G401 (cell line): ENCODE measurements around the gene CD226. TPM values are rescaled to one million over a fixed set of nuclear protein-coding genes. Genes with fewer than 3 reads are reported as not detected.
"Not testable (repeated sequence)": the region's sequence is repeated elsewhere in the genome, so short reads cannot be mapped to it uniquely, and the experiment has no call there.

ENCODE experiments used
- DNase-seq: peaks from one replicate; pipeline ENCODE4 v3.0.0-alpha.2; 2015; ENCODE audit warnings: low spot score
- in situ Hi-C: cut with HindIII; loops from 2 replicates; pipeline ENCODE4 v1.10.0; 2016; ENCODE audit warnings: low sequenced_read_pairs, mixed read lengths
- total RNA-seq: library from RNA; depleted of rRNA; stranded (reverse); fragments of >200 nt; shearing (Covaris generic); gene quantifications from 2 replicates; pipeline ENCODE4 v1.2.3, GENCODE V29; 2014

Gene CD226
- total RNA-seq, 1 experiment from 2014 or later = 0.07 TPM

GRCh38 chr18:69882965-69883668, 64.6 kb downstream of the CD226 start:
- DNase-seq = no peak
- in situ Hi-C loops = no loop called here

DNA sequence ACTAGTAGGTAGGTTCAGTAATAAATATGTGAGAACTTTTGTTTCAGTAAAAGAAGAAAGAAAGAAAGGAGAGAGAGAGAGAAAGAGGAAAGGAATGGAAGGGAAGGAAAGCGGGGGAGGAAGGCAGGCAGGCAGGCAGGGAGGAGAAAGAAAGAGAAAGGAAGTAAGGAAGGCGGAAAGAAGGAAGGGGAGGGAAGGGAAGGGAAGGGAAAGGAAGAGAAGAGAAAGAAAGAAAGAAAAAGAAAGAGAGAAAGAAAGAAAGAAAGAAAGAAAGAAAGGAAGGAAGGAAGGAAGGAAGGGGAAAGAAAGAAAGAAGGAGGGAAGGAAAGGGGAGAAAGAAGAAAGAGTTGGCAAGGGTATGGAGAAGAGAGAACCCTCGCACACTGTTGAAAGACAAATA, 67.6 kb downstream of the CD226 start:
- no peak for DNase-seq
- in situ Hi-C loops = no loop called here

GRCh38 chr18:69879051-69879450, 68.6 kb downstream of the CD226 start:
- in situ Hi-C loops, DNase-seq: not testable (repeated sequence)

- no peak for DNase-seq
- in situ Hi-C loops = no loop called here
These were observed 69.3 kb downstream of the CD226 start for GRCh38 chr18:69878213-69878933.

DNA sequence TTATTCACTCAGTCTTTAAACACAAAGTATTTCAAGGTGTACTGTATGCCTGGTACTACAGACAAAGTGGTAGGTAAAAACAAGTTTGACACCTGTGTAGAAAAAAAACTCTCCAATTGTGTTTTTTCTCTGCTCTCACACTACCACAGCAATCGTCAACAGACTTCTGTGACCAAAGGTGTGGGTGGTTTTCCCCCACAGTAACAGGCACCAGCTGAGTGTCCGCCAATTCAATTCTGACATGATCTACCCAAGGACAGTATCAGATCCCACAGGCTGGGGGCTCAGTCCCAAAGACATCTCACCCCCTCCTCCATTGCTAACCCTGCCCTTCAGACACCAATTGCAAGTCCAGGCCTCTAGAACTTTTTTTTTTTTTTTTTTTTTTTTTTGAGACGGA, 71.2 kb downstream of the CD226 start:
- in situ Hi-C loops = no loop called here
- DNase-seq = no peak

DNA sequence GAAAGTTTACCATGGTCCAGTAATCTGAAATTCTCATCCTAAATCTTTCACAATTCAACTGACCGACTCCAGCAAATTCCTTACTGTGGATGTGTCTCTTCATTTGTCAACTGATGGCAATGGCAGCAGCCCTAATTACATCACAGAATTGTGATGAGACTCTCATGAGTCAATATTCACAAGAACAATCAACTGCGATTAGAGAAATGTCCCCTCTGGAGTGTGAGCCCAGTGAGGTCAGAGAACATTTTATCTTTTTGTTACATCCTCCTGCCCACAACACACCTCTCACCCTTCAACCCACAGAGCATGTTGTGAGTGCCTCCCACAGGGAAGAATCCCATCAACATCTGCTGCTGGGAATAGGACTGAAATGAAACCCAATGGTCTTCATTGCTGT, 73.6 kb downstream of the CD226 start:
- DNase-seq = no peak
- in situ Hi-C loops = no loop called here

DNA sequence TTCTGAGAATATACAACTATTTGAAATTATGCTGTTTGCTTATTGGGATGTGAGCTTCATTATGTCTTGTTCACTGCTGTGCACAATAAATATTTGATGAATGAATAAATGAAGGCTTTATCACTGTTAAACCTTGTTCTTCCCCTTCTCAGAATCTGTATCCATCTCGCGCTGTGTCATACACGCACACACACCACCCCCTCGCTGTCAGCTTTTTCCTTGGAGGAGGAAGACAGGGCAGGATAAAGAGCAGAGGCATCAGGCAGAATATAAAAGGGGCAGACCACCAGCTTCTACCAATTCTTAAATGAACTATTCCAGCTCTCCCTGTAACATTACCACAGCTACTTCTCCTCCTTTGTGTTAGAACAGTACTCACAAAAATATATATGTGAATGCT, 75.0 kb downstream of the CD226 start:
- in situ Hi-C loops = no loop called here
- DNase-seq = no peak

- no peak for DNase-seq
- in situ Hi-C loops = no loop called here
These were observed 76.3 kb downstream of the CD226 start for GRCh38 chr18:69871363-69871762.

- no peak for DNase-seq
- in situ Hi-C loops = no loop called here
These were observed 76.9 kb downstream of the CD226 start for GRCh38 chr18:69870736-69871135.

- DNase-seq = no peak
- in situ Hi-C loops = no loop called here
These were observed 81.5 kb downstream of the CD226 start for GRCh38 chr18:69866212-69866611.

DNA sequence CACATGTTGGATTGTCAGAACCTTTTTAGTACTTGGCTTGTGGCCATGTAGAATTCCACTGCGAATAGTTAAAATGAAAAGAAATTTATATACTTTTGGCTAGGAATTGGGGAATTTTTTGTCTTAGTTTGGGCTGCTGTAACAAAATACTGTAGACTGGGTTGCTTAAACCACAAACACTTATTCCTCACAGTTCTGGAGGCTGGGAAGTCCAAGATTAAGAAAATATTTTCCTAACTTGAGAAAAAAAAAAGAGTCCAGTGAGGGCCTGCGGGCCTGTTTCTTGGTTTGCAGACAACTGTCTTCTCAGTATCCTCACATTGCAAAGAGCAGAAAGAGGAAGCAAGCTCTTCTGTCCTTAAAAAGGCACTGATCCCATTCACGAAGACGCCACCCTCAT, 81.9 kb downstream of the CD226 start:
- in situ Hi-C loops = no loop called here
- no peak for DNase-seq

GRCh38 chr18:69864802-69865201, 82.9 kb downstream of the CD226 start:
- DNase-seq, in situ Hi-C loops: not testable (repeated sequence)

DNA sequence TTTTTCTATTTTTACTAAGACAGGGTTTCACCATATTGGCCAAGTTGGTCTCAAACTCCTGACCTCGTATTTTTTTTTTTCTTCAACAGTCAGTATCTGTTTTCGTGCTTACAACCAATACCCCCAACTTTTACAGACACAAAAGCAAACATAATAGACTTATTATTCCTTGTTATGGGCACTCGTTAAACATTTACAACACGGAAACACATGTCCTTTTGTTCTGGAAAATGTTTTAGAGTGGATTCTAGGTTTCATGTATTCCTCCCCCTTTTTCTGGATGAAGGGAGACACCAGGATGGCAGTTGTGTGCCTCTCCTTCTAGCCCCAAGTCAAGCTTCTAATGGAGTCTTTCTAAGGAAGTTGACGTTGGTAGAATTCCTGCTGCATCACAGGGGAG, 88.8 kb downstream of the CD226 start:
- in situ Hi-C loops = no loop called here
- no peak for DNase-seq

- no peak for DNase-seq
- in situ Hi-C loops = no loop called here
These were observed 93.2 kb downstream of the CD226 start for GRCh38 chr18:69854455-69854854.

DNA sequence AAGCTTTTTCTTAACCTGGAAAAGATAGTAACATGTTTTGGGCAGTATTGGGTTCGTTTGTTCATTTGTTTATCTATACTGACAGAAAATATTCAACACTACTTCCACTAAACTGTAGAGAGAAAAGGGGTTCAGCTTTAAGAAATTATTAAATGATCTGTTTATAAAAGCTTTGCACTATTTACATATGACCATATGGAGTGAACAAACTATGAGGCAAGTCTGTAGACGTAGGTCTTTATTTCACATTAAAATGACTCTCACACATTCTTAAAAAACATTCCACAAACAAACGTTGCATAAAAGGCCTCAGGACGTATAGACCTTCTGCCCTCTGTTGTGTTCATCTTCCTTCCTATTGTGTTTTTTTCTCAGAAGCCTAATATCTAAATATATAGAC, 94.6 kb downstream of the CD226 start:
- in situ Hi-C loops = no loop called here
- DNase-seq = no peak

DNA sequence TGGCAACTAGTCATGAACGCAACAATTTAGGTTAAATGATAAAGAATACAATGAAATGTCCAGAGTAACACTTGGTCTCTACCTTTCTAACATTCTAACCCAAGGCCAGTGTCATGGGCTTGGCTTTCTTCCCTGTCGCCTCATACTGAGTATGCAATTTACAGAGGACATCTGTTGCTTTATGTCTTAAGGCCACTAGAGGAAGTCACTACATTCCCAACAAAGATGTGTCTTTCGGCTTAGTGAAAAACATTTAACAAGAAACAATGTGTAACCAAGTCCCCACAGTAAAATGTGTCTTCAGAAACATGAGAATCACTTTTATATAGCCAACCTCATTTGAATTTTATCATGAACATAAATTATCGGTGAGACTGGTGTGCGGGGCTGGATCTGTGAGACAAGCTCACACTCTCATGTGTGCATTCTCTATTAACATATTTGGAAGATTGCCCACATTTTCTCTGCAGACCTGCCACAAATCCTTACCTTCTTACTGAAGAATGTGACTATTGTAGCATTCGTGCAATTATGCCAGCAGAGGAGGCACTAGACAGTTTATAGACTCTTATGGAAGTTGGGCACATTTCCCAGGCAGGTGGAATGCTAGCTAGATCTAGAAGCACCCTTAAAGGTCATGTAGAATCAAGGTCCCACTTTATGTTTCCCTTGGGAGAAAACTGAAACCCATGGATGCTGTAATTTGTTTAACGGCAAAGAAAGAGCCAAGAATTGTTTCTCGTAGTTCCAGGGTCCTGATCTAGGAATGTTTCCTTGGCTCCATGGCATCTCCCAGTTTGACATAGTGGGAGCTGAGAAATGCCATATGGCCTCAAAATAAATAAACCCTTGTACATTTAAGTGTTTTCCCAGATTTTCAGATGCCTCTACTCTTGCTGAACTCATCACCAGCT, 101.8 kb downstream of the CD226 start:
- in situ Hi-C loops = no loop called here
- DNase-seq = peak; percentile 80

DNA sequence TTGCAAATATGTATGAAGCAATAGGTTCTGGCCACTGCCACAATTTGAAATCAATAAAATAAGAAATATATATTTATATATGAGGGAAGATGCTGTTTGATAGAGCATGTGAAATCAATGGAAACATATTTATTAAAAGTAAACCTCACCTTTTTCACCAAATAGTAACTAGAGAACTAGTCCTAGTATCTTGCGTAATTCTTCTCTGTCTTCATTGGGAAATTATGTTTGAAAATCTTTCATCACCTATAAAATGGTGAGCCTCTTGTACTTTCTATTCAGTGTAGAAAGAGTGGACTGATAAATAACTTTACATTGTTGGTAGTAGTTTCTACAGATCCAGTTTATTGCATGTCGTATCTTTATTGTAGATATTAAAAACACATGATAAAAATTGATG, 103.0 kb downstream of the CD226 start:
- no peak for DNase-seq
- in situ Hi-C loops = no loop called here

- in situ Hi-C loops = no loop called here
- no peak for DNase-seq
These were observed 104.7 kb downstream of the CD226 start for GRCh38 chr18:69843015-69843414.

DNA sequence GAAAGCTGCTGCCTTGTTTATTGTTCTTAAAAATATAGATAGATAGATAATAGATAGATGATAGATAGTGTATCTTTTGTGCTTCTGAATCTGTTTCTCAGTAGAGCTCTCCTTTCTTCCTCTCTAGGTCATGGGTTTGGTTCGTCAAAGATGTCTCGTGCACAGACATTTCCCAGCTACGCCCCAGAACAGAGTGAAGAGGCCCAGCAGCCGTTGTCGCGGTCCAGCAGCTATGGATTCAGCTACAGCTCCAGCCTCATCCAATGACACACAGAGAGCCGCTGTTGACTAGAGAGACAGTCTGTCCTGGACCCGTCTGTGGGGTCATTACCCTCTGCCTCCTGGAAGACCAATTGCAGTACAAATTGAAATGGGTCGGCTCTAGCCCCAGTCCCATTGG, 106.6 kb downstream of the CD226 start:
- in situ Hi-C loops = no loop called here
- no peak for DNase-seq

- DNase-seq = no peak
- in situ Hi-C loops = no loop called here
These were observed 107.2 kb downstream of the CD226 start for GRCh38 chr18:69840445-69840844.
